Effector memory CD4-positive, alpha-beta T cell (primary cell): ENCODE data around the gene KIF2C.
A peak's percentile ranks its signal among the peaks of the same experiment; 100 is the strongest.

ENCODE experiments used
- DNase-seq, 3 donors: peaks; one replicate each; pipeline ENCODE4 v3.0.0-alpha.2; 2020
- H3K27ac ChIP-seq: 2 replicates; pipeline ENCODE4 v1.7.0; 2013; ENCODE audit warnings: mild to moderate bottlenecking, low read length, moderate library complexity; ENCODE audit not compliant: insufficient read depth, poor library complexity, severe bottlenecking
- H3K27me3 ChIP-seq: replicated peaks from 2 replicates; pipeline ENCODE4 v1.7.0; 2013; ENCODE audit warnings: mild to moderate bottlenecking, low read length; ENCODE audit not compliant: insufficient read depth, control insufficient read depth, poor library complexity, severe bottlenecking
- H3K36me3 ChIP-seq: 2 replicates; pipeline ENCODE4 v1.7.0; 2013; ENCODE audit warnings: mild to moderate bottlenecking, low read length, moderate library complexity; ENCODE audit not compliant: control insufficient read depth, insufficient read depth
- H3K4me1 ChIP-seq: 2 replicates; pipeline ENCODE4 v1.7.0; 2013; ENCODE audit warnings: low read length, mild to moderate bottlenecking; ENCODE audit not compliant: control insufficient read depth, insufficient read depth, poor library complexity, severe bottlenecking
- H3K4me3 ChIP-seq: 2 replicates; pipeline ENCODE4 v1.7.0; 2013; ENCODE audit warnings: low read length, low read depth, mild to moderate bottlenecking; ENCODE audit not compliant: insufficient read depth, poor library complexity, severe bottlenecking
- H3K9me3 ChIP-seq: 2 replicates; pipeline ENCODE4 v1.7.0; 2013; ENCODE audit warnings: mild to moderate bottlenecking, low read length, moderate library complexity; ENCODE audit not compliant: control insufficient read depth

The KIF2C gene

DNA sequence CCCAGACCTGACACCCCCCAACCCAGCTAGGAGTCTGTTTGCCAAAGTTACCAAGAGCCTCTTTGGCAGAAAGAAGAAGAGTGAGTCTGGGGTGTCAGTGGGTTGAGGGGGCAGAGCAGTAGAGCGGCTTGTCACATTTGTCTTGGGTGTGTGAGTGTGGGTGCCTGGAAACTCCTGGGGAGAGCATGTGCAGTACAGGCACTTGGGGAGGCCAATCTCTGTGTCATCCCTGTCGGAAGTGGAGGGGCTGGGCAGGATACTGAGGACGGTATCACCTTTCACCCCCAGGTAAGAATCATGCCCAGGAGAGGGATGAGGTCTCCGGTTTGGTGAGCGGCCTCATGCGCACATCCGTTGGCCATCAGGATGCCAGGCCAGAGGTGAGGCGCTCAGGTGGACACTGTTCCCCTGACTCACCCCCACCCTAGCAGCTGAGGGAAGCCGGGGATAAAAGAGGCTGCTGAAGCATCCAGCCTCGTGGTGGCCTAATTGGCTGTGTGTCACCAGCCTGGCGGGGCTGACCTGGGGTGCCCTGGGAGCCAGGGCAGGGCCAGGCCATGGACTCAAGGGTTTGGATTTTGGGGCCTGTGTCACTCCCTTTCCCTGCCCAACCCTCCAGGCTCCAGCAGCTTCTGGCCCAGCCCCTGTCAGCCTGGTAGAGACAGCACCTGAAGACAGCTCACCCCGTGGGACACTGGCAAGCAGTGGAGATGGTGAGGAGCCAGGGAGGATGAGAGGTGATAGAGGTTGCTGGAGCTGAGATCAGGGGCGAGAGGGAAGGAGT lies 63.9 kb downstream of the KIF2C start:
- Histone ChIP-seq H3K9me3 (no peaks in the 10 kb centered on the region), H3K36me3 (peaks cover 42% of the 10 kb centered on the region), H3K4me1 (peaks cover 55% of the 10 kb centered on the region), H3K27ac (peak overlapping the region; percentile 95), H3K4me3 (peak overlapping the region; percentile 99), H3K27me3 (no peaks in the 10 kb centered on the region)
- DNase-seq, result no peak

DNA sequence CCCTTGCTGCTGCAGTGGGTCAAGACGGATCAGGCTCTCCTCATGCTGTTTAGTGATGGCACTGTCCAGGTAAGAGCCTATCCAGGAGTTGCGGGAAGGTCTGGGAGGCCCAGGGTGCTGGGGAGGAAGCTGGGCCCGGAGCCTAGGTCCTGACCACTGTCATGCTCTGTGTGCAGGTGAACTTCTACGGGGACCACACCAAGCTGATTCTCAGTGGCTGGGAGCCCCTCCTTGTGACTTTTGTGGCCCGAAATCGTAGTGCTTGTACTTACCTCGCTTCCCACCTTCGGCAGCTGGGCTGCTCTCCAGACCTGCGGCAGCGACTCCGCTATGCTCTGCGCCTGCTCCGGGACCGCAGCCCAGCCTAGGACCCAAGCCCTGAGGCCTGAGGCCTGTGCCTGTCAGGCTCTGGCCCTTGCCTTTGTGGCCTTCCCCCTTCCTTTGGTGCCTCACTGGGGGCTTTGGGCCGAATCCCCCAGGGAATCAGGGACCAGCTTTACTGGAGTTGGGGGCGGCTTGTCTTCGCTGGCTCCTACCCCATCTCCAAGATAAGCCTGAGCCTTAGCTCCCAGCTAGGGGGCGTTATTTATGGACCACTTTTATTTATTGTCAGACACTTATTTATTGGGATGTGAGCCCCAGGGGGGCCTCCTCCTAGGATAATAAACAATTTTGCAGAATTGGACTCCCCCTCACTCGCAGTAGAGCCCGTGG lies 65.8 kb downstream of the KIF2C start:
- Histone ChIP-seq H3K4me3 (no peak overlapping the region), H3K4me1 (peaks cover 70% of the 10 kb centered on the region), H3K36me3 (peaks cover 42% of the 10 kb centered on the region), H3K9me3 (no peaks in the 10 kb centered on the region), H3K27me3 (no peaks in the 10 kb centered on the region), H3K27ac (peak overlapping the region; percentile 46)
- peak in 1 of 3 donors; percentile 17 for DNase-seq

DNA sequence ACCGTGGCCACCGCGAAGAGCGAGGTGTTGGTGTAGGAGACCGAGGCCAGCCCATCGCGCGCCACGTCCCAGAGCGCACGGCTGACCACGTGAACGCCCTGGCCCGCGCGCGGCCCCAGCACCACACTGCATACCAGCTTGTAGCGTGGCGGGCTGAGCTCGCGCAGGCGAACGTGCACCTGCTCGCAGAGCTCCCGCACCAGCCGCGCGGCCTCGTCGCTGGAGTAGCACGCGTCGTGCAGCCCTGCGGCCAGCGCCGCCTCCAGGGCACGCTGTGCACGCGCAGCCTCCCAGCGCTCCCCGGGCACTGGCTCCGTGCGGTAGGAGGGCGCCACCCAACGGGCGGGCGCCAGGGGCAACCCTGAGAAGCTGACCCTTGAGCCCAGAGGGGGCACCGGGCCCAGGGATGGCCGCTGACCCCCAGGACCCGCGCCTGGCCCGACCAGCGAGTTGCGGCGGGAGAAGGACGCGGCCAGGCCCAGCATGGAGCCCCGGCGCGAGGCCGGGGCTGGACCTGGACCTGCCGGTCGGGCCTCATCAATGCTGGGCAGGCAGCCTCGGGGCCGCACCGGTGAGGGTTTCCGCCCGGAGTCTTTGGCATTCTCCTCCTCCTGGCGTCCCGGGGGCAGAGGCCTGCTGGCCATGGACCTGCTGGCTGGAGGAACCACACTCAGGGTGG lies 66.5 kb downstream of the KIF2C start:
- peak in 2 of 3 donors; percentile 24 to 35 for DNase-seq
- peaks cover 77% of the 10 kb centered on the region for H3K4me1 ChIP-seq
- no peaks in the 10 kb centered on the region for H3K9me3 ChIP-seq
- no peaks in the 10 kb centered on the region for H3K27me3 ChIP-seq
- H3K27ac ChIP-seq, result peak overlapping the region; percentile 98
- H3K36me3 ChIP-seq, result peaks cover 42% of the 10 kb centered on the region
- H3K4me3 ChIP-seq, result no peak overlapping the region

DNA sequence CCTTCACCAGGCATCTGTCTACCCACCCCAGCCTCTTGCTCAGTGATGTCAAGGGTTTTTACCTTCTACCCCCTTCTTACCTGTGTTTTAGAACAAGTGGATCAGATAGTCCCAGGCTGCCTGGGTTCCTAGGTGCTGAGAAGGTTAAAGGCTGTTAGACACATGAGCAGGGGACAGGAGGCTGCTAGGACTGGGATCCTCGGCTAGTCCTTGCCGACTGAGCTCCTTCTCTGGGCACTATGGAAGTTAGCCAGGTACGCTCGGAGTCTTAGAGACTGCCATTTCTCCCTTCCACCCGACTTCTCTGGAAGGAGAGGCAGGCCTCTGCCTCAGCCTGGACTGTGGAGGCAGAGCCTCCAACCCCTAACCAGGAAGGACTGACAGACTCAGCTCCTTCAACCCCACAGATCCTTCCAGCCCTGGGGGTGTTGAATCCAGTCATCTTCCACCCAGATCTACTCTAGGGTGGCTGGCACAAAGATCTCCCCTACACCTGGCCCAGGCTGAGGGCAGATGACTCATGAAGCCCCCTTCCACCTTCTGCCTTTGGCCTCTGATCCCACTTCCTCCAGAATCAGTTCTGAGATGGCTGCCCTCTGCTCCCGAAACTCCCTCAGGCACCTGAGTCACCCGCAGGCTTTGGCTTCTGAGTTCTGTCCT lies 67.2 kb downstream of the KIF2C start, which contains the start of gene DYNLT4:
Gene DYNLT4, minus strand, starts transcription at position 648 of the 660 bp plus-strand sequence. CDS start 683 bp downstream, outside the sequence.
- Histone ChIP-seq H3K27me3 (no peaks in the 10 kb centered on the region), H3K4me3 (no peak within 1 kb of the TSS), H3K4me1 (peaks cover 84% of the 10 kb centered on the region), H3K9me3 (no peaks in the 10 kb centered on the region), H3K27ac (peak within 1 kb of the TSS; percentile 98), H3K36me3 (peaks cover 42% of the 10 kb centered on the region)
- no peak for DNase-seq

DNA sequence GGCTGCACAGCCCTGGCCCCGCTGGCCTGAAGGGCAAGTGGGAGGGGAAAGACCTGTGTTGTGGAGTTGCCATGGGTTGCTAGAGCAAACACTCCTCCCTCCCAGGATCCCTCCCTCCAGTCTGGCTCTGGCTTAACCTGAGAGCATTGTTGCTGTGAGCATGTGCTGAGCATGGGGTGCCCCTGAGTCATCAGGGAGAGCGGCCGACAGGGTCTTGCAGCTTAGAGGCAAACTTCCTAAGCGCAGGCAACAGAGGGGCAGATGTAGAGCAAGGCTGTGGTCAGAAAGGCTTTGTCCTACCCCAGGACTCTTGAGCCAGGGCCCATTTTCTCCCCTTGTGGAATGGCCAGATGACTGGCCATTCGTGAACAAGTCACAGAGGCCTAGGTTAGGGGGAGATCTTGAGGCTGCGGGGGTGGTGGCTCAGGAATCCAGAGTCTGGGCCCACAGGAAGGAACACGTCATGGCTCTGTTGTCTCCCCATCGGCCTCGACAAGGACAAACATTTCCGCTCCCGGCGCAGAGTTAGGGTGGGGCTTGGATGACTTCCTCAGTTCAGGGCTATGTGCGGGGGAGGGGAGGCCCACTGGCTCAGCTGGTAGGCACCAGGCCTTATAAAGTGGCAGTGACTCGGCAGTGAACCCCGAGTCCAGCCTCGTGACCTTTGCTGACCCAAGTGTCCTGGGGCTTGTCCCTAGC lies 67.9 kb downstream of the KIF2C start:
- Histone ChIP-seq H3K36me3 (peaks cover 42% of the 10 kb centered on the region), H3K4me3 (no peak overlapping the region), H3K4me1 (peaks cover 82% of the 10 kb centered on the region), H3K9me3 (no peaks in the 10 kb centered on the region), H3K27ac (peak overlapping the region; percentile 98), H3K27me3 (no peaks in the 10 kb centered on the region)
- peak; percentile 87 to 93 (median 90) for DNase-seq

DNA sequence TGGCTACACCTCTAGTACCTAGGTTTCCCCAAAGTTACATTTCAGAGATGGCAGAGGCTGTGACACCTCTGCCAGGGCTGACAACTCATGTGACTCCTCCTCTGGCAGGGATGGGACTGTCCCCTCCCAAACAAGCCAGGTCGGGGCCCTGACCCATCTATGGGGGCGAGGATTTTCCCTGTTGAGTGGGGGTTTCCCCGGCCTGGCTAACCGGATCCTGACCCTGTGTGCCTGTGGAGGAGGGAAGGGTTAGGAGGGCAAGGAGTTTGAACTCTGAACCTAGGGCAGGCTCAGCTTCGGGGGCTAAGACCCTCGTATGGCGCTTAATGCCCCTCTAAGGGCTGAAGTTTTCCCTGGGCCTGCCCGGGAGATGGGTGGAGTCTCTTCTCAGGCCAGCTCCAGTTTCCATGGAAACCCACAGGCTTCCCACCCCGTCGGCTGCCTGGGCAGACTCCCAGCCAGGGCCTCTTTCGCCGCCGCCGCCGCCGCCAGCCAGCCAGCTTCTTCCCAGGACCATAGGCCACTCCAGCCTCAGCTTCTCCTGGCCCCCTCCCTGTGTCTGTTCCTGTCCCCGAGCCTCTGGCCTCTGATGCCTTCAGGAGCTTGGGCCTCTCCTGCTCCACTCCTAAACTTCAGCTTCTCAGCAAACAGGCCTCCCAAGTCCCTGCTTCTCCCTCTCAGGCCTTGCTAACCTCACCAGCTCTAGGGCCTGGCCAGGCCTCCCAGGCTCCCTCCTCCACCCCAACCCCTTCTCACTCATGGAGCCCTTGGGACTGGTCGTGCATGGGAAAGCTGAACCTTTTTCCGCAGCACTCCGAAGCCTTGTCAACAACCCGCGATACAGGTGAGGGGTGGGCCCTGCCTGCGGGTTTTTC lies 68.7 kb downstream of the KIF2C start, which contains the start of gene BTBD19:
Gene BTBD19, plus strand, starts transcription at position 461 of the 875 bp plus-strand sequence. Its CDS starts 298 bp downstream, at position 759.
- Histone ChIP-seq H3K36me3 (peaks cover 34% of the 10 kb centered on the region), H3K4me1 (peaks cover 81% of the 10 kb centered on the region), H3K27ac (peak within 1 kb of the TSS; percentile 98), H3K9me3 (no peaks in the 10 kb centered on the region), H3K27me3 (no peaks in the 10 kb centered on the region), H3K4me3 (peak within 1 kb of the TSS; percentile 24)
- peak; percentile 14 to 77 (median 76) for DNase-seq

DNA sequence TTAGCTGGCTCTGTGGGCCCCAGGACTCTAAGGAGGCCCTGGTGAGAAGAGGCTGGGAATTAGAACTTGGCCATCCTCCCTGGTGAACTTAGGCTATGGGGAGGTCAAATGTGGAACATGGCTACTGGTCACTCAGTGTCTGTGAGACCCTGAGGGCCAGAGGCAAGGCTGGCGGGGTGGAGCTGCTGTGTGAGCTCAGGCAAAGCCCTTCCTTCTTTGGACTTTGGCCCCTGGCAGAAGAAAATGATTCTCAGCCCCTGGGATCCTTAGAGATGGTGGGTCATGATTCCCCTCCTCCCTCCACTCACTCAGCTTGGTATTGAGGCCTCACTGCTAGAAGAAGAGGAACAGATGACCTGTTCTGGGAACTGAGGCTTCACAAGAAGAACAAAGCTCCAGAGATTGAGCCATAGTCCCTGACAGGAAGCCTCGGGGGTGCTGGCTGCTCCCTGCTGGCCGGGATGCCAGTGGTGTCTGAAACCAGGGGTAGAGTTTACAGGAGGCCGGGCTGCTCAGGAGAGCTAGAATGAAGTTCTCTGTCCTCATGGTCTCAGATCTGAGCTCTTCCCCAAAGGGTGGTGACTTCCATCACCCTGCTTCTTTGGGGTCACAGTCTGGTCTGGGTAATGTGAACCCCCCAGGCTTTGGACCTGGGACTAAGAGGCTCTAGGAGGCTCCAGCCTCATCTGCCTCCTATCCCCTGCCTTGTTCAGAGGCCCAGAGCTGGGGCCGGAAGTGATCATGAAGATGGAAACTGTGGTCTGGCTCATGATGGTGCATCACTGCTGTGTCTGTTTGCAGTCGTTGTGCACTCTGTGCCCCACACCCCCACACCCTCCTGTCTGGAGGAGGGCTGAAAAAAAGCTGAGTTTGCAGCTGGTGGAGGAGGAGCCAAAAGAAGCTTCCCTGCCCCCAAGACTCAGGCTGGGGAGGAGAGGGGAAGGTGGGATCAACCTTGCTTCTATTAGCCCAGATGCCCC lies 69.6 kb downstream of the KIF2C start:
- DNase-seq, result peak; percentile 82 to 88 (median 83)

More for the DNA sequence above, 69.6 kb downstream of the KIF2C start:
- Histone ChIP-seq H3K4me3 (peak overlapping the region; percentile 24), H3K9me3 (no peaks in the 10 kb centered on the region), H3K36me3 (peaks cover 25% of the 10 kb centered on the region), H3K27me3 (no peaks in the 10 kb centered on the region), H3K27ac (peak overlapping the region; percentile 98), H3K4me1 (peaks cover 77% of the 10 kb centered on the region)
